ENCODE results near the gene LPAR1. TPM values are rescaled to one million over a fixed set of nuclear protein-coding genes. Genes with fewer than 3 reads are reported as not detected.
"Not testable (repeated sequence)": the region's sequence is repeated elsewhere in the genome, so short reads cannot be mapped to it uniquely, and the experiment has no call there.

LPAR1 gene
- total RNA-seq, 2 experiments from 2014 or later = not detected

DNA sequence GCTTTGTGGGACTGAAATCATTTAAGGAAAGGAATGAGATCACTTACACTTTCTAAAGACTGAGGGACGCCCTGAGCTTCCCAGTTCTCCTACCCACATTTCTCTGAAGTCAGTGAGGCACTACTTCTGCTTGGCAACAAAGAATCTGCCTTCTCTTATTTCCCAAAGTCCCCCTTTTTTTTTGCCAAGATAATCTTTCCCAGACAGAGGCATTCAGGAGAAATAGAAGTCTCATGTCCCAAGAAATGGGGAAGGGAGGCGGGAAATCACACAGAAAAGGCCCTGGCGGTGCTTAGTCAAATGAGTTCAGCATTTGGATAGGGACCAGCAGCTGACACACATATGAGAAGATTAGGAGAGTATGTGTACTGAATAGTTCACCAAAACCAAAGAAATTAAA is 210.0 kb downstream of the LPAR1 start:
- no peaks in the 10 kb centered on the region for H3K36me3 Mint-ChIP-seq
- H3K9me3 Mint-ChIP-seq = peaks cover 8% of the 10 kb centered on the region
- DNase-seq = no peak
- no peaks in the 10 kb centered on the region for H3K27me3 Mint-ChIP-seq
- H3K4me1 Mint-ChIP-seq (ENCODE audit: low read depth) = no peaks in the 10 kb centered on the region
- intact Hi-C loops (cut with micrococcal nuclease) = no loop called here
- H3K27ac Mint-ChIP-seq = no peak overlapping the region
- ChIA-PET POLR2A (no interaction called here), CTCF (no interaction called here)
- H3K4me3 Mint-ChIP-seq = no peak overlapping the region

DNA sequence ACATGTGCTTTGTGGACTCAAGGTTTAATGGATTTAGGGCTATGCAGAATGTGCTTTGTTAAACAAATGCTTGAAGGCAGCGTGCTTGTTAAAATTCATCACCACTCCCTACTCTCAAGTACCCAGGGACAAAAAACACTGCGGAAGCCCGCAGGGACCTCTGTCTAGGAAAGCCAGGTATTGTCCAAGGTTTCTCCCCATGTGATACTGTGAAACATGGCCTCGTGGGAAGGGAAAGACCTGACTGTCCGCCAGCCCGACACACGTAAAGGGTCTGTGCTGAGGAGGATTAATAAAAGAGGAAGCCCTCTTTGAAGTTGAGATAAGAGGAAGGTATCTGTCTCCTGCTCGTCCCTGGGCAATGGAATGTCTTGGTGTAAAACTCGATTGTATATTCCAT is 211.9 kb downstream of the LPAR1 start:
- DNase-seq; CTCF ChIA-PET; H3K36me3 Mint-ChIP-seq; H3K27me3 Mint-ChIP-seq; H3K4me1 Mint-ChIP-seq (ENCODE audit: low read depth); intact Hi-C loops (cut with micrococcal nuclease); H3K4me3 Mint-ChIP-seq; POLR2A ChIA-PET; H3K27ac Mint-ChIP-seq: not testable (repeated sequence)
- H3K9me3 Mint-ChIP-seq = peaks cover 10% of the 10 kb centered on the region

DNA sequence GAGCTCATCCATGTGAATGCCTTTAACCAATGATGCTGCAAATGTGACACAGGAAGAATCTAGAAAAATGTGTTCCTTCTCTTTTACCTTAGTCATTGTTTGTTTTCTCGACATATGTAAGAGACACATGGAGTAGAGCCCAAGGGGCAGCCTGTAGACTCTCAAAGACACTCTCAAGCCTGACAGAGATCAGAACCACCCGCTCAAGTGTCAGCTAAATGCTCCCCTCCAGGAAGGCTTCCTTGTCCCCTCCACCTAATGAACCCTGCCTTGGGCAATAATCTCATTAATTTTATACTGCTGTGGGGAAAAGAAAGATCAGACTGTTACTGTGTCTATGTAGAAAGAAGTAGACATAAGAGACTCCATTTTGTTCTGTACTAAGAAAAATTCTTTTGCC is 212.3 kb downstream of the LPAR1 start:
- ChIA-PET POLR2A (no interaction called here), CTCF (no interaction called here)
- Mint-ChIP-seq H3K9me3 (peaks cover 10% of the 10 kb centered on the region), H3K4me1 (ENCODE audit: low read depth) (no peaks in the 10 kb centered on the region), H3K27ac (no peak overlapping the region), H3K36me3 (no peaks in the 10 kb centered on the region), H3K27me3 (no peaks in the 10 kb centered on the region), H3K4me3 (no peak overlapping the region)
- intact Hi-C loops (cut with micrococcal nuclease) = no loop called here
- DNase-seq = no peak

DNA sequence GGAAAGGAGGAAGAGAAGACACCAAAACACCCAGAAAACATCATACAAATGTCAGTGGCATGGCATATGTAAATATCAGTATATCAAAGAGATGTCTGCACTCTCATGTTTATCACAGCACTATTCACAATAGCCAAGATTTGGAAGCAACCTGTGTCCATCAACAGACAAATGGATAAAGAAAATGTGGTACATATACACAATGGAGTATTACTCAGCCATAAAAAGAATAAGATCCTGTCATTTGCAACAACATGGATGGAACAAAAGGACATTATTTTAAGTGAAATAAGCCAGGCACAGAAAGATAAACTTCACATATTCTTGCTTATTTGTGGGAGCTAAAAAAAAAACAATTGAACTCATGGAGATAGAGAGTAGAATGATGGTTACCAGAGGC is 213.1 kb downstream of the LPAR1 start:
- H3K4me3 Mint-ChIP-seq = not testable (repeated sequence)

More for the DNA sequence above, 213.1 kb downstream of the LPAR1 start:
- H3K36me3 Mint-ChIP-seq; H3K27me3 Mint-ChIP-seq; H3K4me1 Mint-ChIP-seq (ENCODE audit: low read depth); POLR2A ChIA-PET; DNase-seq; H3K27ac Mint-ChIP-seq; CTCF ChIA-PET; intact Hi-C loops (cut with micrococcal nuclease): not testable (repeated sequence)
- H3K9me3 Mint-ChIP-seq = peaks cover 10% of the 10 kb centered on the region

Data from activated CD4-positive, alpha-beta memory T cell treated with anti-CD3 and anti-CD28 coated beads for 36 hours (primary cell).